Left hindlimb (tissue), 1 donor: Measurements from ENCODE around the gene SLC4A3.
"Not testable (repeated sequence)": the region's sequence is repeated elsewhere in the genome, so short reads cannot be mapped to it uniquely, and the experiment has no call there.

Experiments used
- DNase-seq: peaks from one replicate; pipeline ENCODE4 v3.0.0-alpha.2; 2018

The SLC4A3 gene

DNA sequence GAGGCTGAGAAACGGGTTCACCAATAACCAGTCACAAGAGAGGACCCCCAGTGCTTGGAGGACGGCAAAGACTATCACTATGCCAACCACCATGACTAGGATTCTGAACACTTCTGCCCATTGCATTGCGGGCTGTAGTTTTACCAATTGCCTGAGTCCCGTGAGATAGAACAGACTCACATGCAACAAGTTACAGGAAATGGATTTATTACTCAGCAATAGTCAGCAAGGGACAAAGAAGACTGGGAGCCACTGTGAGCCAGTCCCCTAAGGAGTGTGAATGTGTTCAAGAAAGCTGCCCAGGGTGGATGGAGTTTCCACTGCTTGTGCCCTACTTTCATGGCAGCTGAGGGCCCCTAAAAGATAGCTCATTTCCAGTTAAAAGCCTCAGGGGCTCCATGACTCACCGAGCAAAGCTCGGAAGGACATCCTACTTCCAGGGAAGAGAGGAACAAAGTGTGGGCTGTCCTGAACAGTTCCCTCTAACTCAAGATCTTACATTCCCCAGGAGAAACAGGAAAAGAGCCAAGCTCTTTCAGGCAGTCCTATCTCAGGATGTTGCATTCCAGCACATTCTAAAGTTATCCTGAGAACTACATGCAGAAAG, 54.4 kb downstream of the SLC4A3 start:
- no peak for DNase-seq

DNA sequence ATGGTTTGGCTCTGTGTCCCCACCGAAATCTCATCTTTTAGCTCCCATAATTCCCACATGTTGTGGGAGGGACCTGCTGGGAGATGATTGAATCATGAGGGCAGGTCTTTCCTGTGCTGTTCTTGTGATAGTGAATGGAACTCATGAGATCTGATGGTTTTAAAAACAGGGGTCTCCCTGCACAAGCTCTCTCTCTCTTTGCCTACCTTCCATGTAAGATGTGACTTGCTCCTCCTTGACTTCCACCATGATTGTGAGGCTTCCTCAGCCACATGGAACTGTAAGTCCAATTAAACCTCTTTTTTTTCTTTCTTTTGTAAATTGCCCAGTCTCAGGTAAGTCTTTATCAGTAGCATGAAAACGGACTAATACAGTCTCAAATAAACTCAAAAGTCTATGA, 56.0 kb downstream of the SLC4A3 start:
- not testable (repeated sequence) for DNase-seq

GRCh38 chr2:219684721-219685689, 57.6 kb downstream of the SLC4A3 start:
- DNase-seq, result peak; percentile 67

GRCh38 chr2:219687272-219687671, 59.8 kb downstream of the SLC4A3 start:
- DNase-seq, result no peak

DNA sequence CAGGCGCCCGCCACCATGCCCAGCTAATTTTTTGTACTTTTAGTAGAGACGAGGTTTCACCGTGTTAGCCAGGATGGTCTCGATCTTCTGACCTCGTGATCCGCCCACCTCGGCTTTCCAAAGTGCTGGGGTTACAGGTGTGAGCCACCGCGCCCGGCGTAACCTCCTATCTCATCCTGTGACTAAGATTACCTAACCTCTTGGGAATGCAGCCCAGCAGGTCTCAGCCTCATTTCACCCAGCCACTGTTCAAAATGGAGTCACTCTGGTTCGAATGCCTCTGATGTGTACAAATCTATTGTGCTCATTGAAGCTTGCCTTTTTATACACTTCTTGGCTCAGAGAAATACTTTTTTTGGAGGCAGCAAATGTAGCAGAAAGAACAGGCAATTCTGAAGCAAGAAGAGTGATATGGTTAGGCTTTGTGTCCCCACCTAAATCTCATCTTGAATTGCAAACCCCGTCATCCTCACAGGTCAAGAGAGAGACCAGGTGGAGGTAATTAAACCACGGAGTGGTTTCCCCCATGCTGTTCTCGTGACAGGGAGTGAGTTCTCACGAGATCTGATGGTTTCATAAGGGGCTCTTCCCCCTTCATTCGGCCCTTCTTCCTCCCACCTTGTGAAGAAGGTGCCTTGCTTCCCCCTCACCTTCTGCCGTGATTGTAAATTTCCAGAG, 60.6 kb downstream of the SLC4A3 start:
- DNase-seq, result peak; percentile 21

DNA sequence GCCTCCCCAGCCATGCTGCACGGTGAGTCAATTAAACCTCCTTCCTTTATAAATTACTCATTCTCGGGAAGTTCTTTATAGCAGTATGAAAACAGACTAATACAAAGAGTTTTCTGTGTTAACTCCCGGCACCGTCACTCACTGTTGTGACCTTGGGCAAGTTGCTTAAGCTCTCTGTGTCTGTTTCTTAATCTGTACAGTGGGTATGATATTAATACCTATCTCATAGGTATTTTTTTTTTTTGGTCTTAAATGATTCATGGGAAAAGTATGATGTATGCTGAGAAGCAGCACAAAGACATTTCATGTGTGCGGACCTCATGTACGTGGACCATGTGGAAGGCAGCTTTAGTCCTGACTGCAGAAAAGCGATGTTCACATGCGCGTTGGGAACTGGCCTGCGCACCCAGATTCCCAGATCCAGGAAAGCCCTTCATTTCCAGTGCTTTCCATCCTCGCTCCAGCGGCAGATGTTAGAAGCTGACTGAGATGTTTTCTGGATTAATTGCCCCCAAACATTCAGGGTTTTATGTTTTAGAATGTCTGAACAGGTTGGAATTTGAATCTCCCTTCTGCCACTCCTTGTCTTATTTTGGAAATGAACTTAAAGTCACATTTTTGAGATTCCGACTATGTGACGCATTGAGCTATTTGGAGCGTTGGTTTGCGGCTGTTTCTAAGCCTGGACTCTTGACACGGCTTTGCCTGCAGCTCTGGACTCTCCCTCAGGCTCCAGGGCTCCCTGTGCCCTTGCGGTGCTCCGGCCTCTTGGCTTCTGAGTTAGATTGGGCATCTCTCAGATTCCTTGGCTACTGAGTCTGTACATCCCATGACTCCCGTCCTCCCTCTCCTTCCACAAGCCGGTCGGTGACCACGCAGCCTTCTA, 61.4 kb downstream of the SLC4A3 start:
- DNase-seq, result peak; percentile 47

GRCh38 chr2:219689676-219690628, 62.5 kb downstream of the SLC4A3 start:
- DNase-seq, result peak; percentile 52

- DNase-seq, result peak; percentile 2
Observed at GRCh38 chr2:219691571-219691970, 64.1 kb downstream of the SLC4A3 start.
